ENCODE results near the gene ATP1A2. TPM values are rescaled to one million over a fixed set of nuclear protein-coding genes. Genes with fewer than 3 reads are reported as not detected.

Gene ATP1A2
- total RNA-seq, 1 donor from 2014 or later = 14.5 TPM

DNA sequence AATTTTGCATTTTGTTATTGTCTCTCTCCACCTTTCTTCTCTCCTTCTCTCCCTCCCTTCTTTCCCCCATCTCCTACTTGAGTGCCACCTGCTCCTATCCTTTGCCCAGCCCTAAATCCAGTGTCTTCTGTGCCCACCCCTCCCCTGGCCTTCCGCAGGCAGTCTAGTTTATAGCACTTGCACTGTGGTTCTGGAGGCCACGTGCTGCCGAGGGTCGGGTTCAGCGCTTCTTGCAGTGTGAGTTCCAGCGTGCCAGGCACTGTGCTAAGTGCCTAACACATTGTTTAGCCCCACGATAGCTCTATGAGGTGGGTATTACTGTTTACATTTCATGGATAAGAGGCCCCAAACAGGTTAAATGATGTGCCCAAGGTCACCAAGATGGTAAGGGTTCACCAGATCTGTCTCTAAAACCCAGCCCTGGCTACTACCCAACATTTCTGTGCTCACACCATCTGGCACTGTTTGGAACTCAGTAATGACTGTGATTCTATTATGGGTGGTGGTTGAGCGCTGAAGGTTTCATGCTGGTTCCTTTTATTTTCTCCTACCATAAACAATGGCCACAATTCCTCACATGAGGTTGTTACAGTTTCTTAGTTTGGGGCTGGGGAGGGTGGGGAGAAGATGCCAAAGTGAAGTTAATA is 21.8 kb downstream of the ATP1A2 start:
- H3K27me3 Mint-ChIP-seq = peaks cover 4% of the 10 kb centered on the region
- H3K4me1 Mint-ChIP-seq (ENCODE audit: unreplicated experiment) = no peaks in the 10 kb centered on the region
- no peak overlapping the region for H3K27ac Mint-ChIP-seq
- TF ChIP-seq, protein P1, sequence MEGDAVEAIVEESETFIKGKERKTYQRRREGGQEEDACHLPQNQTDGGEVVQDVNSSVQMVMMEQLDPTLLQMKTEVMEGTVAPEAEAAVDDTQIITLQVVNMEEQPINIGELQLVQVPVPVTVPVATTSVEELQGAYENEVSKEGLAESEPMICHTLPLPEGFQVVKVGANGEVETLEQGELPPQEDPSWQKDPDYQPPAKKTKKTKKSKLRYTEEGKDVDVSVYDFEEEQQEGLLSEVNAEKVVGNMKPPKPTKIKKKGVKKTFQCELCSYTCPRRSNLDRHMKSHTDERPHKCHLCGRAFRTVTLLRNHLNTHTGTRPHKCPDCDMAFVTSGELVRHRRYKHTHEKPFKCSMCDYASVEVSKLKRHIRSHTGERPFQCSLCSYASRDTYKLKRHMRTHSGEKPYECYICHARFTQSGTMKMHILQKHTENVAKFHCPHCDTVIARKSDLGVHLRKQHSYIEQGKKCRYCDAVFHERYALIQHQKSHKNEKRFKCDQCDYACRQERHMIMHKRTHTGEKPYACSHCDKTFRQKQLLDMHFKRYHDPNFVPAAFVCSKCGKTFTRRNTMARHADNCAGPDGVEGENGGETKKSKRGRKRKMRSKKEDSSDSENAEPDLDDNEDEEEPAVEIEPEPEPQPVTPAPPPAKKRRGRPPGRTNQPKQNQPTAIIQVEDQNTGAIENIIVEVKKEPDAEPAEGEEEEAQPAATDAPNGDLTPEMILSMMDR (conservative IDR thresholded peaks at IDR 0.05) = no peak
- no peak for DNase-seq (ENCODE audit: extremely low spot score, unreplicated experiment)
- no peak overlapping the region for H3K4me3 Mint-ChIP-seq
- H3K9me3 Mint-ChIP-seq = no peaks in the 10 kb centered on the region
- H3K36me3 Mint-ChIP-seq = no peaks in the 10 kb centered on the region

DNA sequence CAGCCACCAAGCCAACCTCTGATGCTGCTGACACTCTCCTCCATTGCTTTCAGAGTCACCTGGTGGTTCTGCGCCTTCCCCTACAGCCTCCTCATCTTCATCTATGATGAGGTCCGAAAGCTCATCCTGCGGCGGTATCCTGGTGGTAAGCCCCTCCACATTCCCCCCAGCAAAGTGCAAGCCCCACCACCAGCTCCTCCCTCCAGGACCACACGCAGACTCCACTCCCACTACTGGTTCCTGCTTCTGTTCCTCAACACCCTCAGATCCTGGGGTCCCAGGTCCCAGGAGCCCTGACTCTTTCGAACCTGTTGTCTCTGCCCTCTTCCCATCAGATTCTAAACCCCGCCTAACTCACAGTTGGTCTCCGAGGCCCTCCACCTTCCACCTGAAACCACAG is 24.3 kb downstream of the ATP1A2 start:
- H3K9me3 Mint-ChIP-seq = no peaks in the 10 kb centered on the region
- H3K27me3 Mint-ChIP-seq = no peaks in the 10 kb centered on the region
- H3K4me1 Mint-ChIP-seq (ENCODE audit: unreplicated experiment) = no peaks in the 10 kb centered on the region
- DNase-seq (ENCODE audit: extremely low spot score, unreplicated experiment) = no peak
- TF ChIP-seq, protein P1 (conservative IDR thresholded peaks at IDR 0.05) = no peak
- no peaks in the 10 kb centered on the region for H3K36me3 Mint-ChIP-seq
- peak overlapping the region; percentile 12 for H3K27ac Mint-ChIP-seq
- H3K4me3 Mint-ChIP-seq = no peak overlapping the region

DNA sequence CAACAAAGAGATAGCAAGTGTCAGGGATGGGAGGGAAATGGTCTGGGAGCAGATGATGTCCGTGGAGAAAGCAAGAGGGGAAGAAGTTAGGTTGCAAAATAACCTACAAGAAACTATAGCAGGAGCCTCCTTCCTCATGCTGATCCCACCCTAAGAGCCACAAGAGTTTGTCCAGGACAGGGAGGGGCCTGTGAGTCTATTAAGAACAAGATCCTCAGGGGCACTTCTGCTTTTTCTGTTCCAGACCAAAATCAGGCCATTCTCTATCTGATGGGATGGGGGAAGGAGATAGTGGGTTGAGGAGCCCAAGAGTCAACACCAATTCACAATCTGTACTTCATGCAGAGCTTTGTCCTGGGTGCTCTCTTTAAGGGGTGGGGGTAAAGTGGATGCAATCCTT is 28.1 kb downstream of the ATP1A2 start:
- no peak for DNase-seq (ENCODE audit: extremely low spot score, unreplicated experiment)
- TF ChIP-seq, protein P1 (conservative IDR thresholded peaks at IDR 0.05) = no peak
- Mint-ChIP-seq H3K9me3 (no peaks in the 10 kb centered on the region), H3K4me1 (ENCODE audit: unreplicated experiment) (peaks cover 4% of the 10 kb centered on the region), H3K36me3 (no peaks in the 10 kb centered on the region), H3K4me3 (no peak overlapping the region), H3K27ac (no peak overlapping the region), H3K27me3 (no peaks in the 10 kb centered on the region)

DNA sequence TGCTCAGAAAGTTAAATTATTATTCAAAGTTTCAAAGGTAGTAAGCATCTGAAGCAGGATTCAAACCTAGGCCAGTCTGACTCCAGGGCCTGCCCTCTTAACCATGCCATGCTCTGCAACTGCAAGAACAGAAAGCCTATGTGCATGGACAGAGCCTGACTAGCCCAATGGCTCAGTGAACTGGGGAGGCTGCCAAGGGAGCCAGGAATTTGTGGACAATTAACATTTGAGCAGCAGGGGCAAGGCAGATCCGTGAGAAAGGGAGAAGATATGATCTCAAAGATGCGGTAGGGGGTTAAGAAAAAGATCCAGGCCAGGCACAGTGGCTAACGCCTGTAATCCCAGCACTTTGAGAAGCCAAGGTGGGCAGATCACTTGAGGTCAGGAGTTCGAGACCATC is 29.4 kb downstream of the ATP1A2 start:
- H3K27ac Mint-ChIP-seq = no peak overlapping the region

DNA sequence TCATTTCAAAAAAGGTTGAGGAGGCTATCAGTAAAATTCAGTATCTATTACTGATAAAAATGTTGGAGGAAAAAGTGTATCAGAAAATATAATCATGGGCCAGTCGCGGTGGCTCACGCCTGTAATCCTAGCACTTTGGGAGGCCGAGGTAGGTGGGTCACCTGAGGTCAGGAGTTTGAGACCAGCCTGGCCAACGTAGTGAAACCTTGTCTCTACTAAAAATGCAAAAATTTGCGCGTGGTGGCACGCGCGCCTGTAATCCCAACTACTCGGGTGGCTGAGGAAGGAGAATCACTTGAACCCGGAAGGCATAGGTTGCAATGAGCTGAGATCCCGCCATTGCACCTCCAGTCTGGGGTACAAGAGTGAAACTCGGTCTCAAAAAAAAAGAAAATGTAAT is 30.5 kb downstream of the ATP1A2 start:
- H3K27me3 Mint-ChIP-seq = no peaks in the 10 kb centered on the region
- H3K4me3 Mint-ChIP-seq = no peak overlapping the region
- no peaks in the 10 kb centered on the region for H3K36me3 Mint-ChIP-seq
- no peak overlapping the region for H3K27ac Mint-ChIP-seq
- DNase-seq (ENCODE audit: extremely low spot score, unreplicated experiment) = no peak
- no peaks in the 10 kb centered on the region for H3K9me3 Mint-ChIP-seq
- peaks cover 4% of the 10 kb centered on the region for H3K4me1 Mint-ChIP-seq (ENCODE audit: unreplicated experiment)
- TF ChIP-seq, protein P1 (conservative IDR thresholded peaks at IDR 0.05) = no peak

More for the DNA sequence above, 29.4 kb downstream of the ATP1A2 start:
- Mint-ChIP-seq H3K36me3 (no peaks in the 10 kb centered on the region), H3K4me1 (ENCODE audit: unreplicated experiment) (peaks cover 4% of the 10 kb centered on the region), H3K27me3 (no peaks in the 10 kb centered on the region), H3K9me3 (no peaks in the 10 kb centered on the region), H3K4me3 (no peak overlapping the region)
- TF ChIP-seq, protein P1 (conservative IDR thresholded peaks at IDR 0.05) = no peak
- DNase-seq (ENCODE audit: extremely low spot score, unreplicated experiment) = no peak

Data from type B pancreatic cell (in vitro differentiated cells).